Activated CD4-positive, alpha-beta memory T cell treated with anti-CD3 and anti-CD28 coated beads for 36 hours (primary cell): ENCODE data around the gene ACTR3C. TPM values are rescaled to one million over a fixed set of nuclear protein-coding genes. Genes with fewer than 3 reads are reported as not detected.
"Not testable (repeated sequence)": the region's sequence is repeated elsewhere in the genome, so short reads cannot be mapped to it uniquely, and the experiment has no call there.

Experiments used
- CTCF ChIA-PET: fragments of 350-600 bp; sonication (Branson Sonifier 250); formaldehyde crosslinking; loops from one replicate; lab custom pipeline; 2021; ENCODE audit warnings: antibody characterized with exemption, inconsistent platforms; lab: Charles Lee
- POLR2A ChIA-PET: fragments of 350-600 bp; sonication (Branson Sonifier 250); formaldehyde crosslinking; loops from one replicate; lab custom pipeline; 2021; ENCODE audit warnings: antibody characterized with exemption; lab: Charles Lee
- DNase-seq: peaks from one replicate; pipeline ENCODE4 v3.0.0-alpha.2; 2020
- H3K27ac Mint-ChIP-seq: one replicate; pipeline ENCODE4 v1.8.0; 2021; ENCODE audit warnings: mixed read lengths
- H3K27me3 Mint-ChIP-seq: one replicate; pipeline ENCODE4 v1.8.0; 2021; ENCODE audit warnings: mixed read lengths
- H3K36me3 Mint-ChIP-seq: one replicate; pipeline ENCODE4 v1.8.0; 2021; ENCODE audit warnings: mixed read lengths
- H3K4me1 Mint-ChIP-seq: one replicate; pipeline ENCODE4 v1.8.0; 2021; ENCODE audit warnings: low read depth, mixed read lengths
- H3K4me3 Mint-ChIP-seq: one replicate; pipeline ENCODE4 v1.8.0; 2021; ENCODE audit warnings: mild to moderate bottlenecking, mixed read lengths
- H3K9me3 Mint-ChIP-seq: one replicate; pipeline ENCODE4 v1.8.0; 2021; ENCODE audit warnings: mixed read lengths
- intact Hi-C: fragments of 100-400 bp; cut with micrococcal nuclease; formaldehyde crosslinking; loops from one replicate; pipeline ENCODE4 v1.15.1; 2023
- total RNA-seq, 2 experiments: library from RNA; stranded (reverse); gene quantifications; one replicate each; pipeline ENCODE4 v1.2.3, GENCODE V29; 2021

ACTR3C gene
- total RNA-seq, 2 experiments from 2014 or later = 8.0 to 8.8 TPM

- H3K4me3 Mint-ChIP-seq, H3K9me3 Mint-ChIP-seq, POLR2A ChIA-PET, intact Hi-C loops, H3K27ac Mint-ChIP-seq, DNase-seq, CTCF ChIA-PET, H3K36me3 Mint-ChIP-seq, H3K27me3 Mint-ChIP-seq: not testable (repeated sequence)
- peaks cover 16% of the 10 kb centered on the region for H3K4me1 Mint-ChIP-seq
These were observed 17.5 kb downstream of the ACTR3C start for GRCh38 chr7:150305903-150306284.

GRCh38 chr7:150305259-150305902 lies 18.0 kb downstream of the ACTR3C start:
- peaks cover 16% of the 10 kb centered on the region for H3K4me1 Mint-ChIP-seq
- H3K27ac Mint-ChIP-seq, H3K9me3 Mint-ChIP-seq, H3K4me3 Mint-ChIP-seq, H3K36me3 Mint-ChIP-seq, H3K27me3 Mint-ChIP-seq, intact Hi-C loops, DNase-seq, POLR2A ChIA-PET, CTCF ChIA-PET: not testable (repeated sequence)

GRCh38 chr7:150304499-150305258 lies 18.7 kb downstream of the ACTR3C start:
- H3K4me1 Mint-ChIP-seq = peaks cover 16% of the 10 kb centered on the region
- H3K9me3 Mint-ChIP-seq, DNase-seq, H3K27ac Mint-ChIP-seq, CTCF ChIA-PET, POLR2A ChIA-PET, intact Hi-C loops, H3K27me3 Mint-ChIP-seq, H3K4me3 Mint-ChIP-seq, H3K36me3 Mint-ChIP-seq: not testable (repeated sequence)

GRCh38 chr7:150302908-150303310 lies 20.4 kb downstream of the ACTR3C start:
- POLR2A ChIA-PET, CTCF ChIA-PET, H3K4me1 Mint-ChIP-seq, intact Hi-C loops, H3K27me3 Mint-ChIP-seq, H3K9me3 Mint-ChIP-seq, H3K27ac Mint-ChIP-seq, H3K36me3 Mint-ChIP-seq, H3K4me3 Mint-ChIP-seq, DNase-seq: not testable (repeated sequence)

- POLR2A ChIA-PET, H3K4me1 Mint-ChIP-seq, H3K9me3 Mint-ChIP-seq, H3K27ac Mint-ChIP-seq, H3K4me3 Mint-ChIP-seq, CTCF ChIA-PET, intact Hi-C loops, DNase-seq, H3K27me3 Mint-ChIP-seq, H3K36me3 Mint-ChIP-seq: not testable (repeated sequence)
These were observed 25.4 kb downstream of the ACTR3C start for GRCh38 chr7:150297978-150298377.

- H3K4me1 Mint-ChIP-seq, H3K9me3 Mint-ChIP-seq, intact Hi-C loops, H3K27me3 Mint-ChIP-seq, H3K27ac Mint-ChIP-seq, CTCF ChIA-PET, POLR2A ChIA-PET, H3K36me3 Mint-ChIP-seq, H3K4me3 Mint-ChIP-seq, DNase-seq: not testable (repeated sequence)
These were observed 26.5 kb downstream of the ACTR3C start for GRCh38 chr7:150296802-150297201.

GRCh38 chr7:150295614-150296013 lies 27.7 kb downstream of the ACTR3C start:
- H3K4me1 Mint-ChIP-seq, POLR2A ChIA-PET, CTCF ChIA-PET, H3K4me3 Mint-ChIP-seq, intact Hi-C loops, H3K27me3 Mint-ChIP-seq, H3K36me3 Mint-ChIP-seq, H3K9me3 Mint-ChIP-seq, H3K27ac Mint-ChIP-seq, DNase-seq: not testable (repeated sequence)

GRCh38 chr7:150295027-150295426 lies 28.3 kb downstream of the ACTR3C start:
- CTCF ChIA-PET, intact Hi-C loops, H3K4me3 Mint-ChIP-seq, H3K27ac Mint-ChIP-seq, H3K9me3 Mint-ChIP-seq, H3K36me3 Mint-ChIP-seq, H3K27me3 Mint-ChIP-seq, DNase-seq, H3K4me1 Mint-ChIP-seq, POLR2A ChIA-PET: not testable (repeated sequence)

- DNase-seq, H3K9me3 Mint-ChIP-seq, H3K4me1 Mint-ChIP-seq, POLR2A ChIA-PET, H3K27me3 Mint-ChIP-seq, intact Hi-C loops, H3K27ac Mint-ChIP-seq, H3K36me3 Mint-ChIP-seq, H3K4me3 Mint-ChIP-seq: not testable (repeated sequence)
- CTCF ChIA-PET = interaction anchor here (0.7 kb wide), 1 partner anchor 18 kb away, joined by 3 read pairs; no protein-coding TSS in a partner anchor
These were observed 33.0 kb downstream of the ACTR3C start for GRCh38 chr7:150290317-150290716.

GRCh38 chr7:150288816-150289215 lies 34.5 kb downstream of the ACTR3C start:
- H3K4me1 Mint-ChIP-seq, H3K9me3 Mint-ChIP-seq, H3K4me3 Mint-ChIP-seq, intact Hi-C loops, H3K27me3 Mint-ChIP-seq, H3K36me3 Mint-ChIP-seq, POLR2A ChIA-PET, DNase-seq, H3K27ac Mint-ChIP-seq, CTCF ChIA-PET: not testable (repeated sequence)

- DNase-seq, H3K4me1 Mint-ChIP-seq, H3K27ac Mint-ChIP-seq, H3K27me3 Mint-ChIP-seq, H3K36me3 Mint-ChIP-seq, POLR2A ChIA-PET, H3K9me3 Mint-ChIP-seq, H3K4me3 Mint-ChIP-seq: not testable (repeated sequence)
- intact Hi-C loops = loop anchor here (2.0 kb wide), 1 partner anchor 133 kb away; no protein-coding TSS in a partner anchor
- CTCF ChIA-PET = interaction anchor here (0.7 kb wide), 1 partner anchor 77 kb away, joined by 3 read pairs; no protein-coding TSS in a partner anchor
These were observed 35.5 kb downstream of the ACTR3C start for GRCh38 chr7:150287815-150288214.

- H3K27ac Mint-ChIP-seq, H3K36me3 Mint-ChIP-seq, H3K9me3 Mint-ChIP-seq, H3K4me1 Mint-ChIP-seq, H3K4me3 Mint-ChIP-seq, POLR2A ChIA-PET, H3K27me3 Mint-ChIP-seq: not testable (repeated sequence)
- intact Hi-C loops = loop anchor here (2.0 kb wide), 1 partner anchor 135 kb away; no protein-coding TSS in a partner anchor
- CTCF ChIA-PET = interaction anchor here (0.6 to 1.2 kb wide), 4 partner anchors 28 to 135 kb away, joined by 3 to 6 read pairs (median 4); no protein-coding TSS in a partner anchor
- DNase-seq = peak; percentile 46
These were observed 37.2 kb downstream of the ACTR3C start for GRCh38 chr7:150285849-150286754.
